HG03354 (cell line): ENCODE data around the gene ATP6V1F.
A peak's percentile ranks its signal among the peaks of the same experiment; 100 is the strongest.
"Not testable (repeated sequence)": the region's sequence is repeated elsewhere in the genome, so short reads cannot be mapped to it uniquely, and the experiment has no call there.

ENCODE experiments used
- ATAC-seq: cut with Tn5 transposase; IDR thresholded peaks from one replicate; pipeline ENCODE4 v1.9.1; 2021; ENCODE audit warnings: mild to moderate bottlenecking; ENCODE audit not compliant: unreplicated experiment, poor library complexity, severe bottlenecking

The ATP6V1F gene

DNA sequence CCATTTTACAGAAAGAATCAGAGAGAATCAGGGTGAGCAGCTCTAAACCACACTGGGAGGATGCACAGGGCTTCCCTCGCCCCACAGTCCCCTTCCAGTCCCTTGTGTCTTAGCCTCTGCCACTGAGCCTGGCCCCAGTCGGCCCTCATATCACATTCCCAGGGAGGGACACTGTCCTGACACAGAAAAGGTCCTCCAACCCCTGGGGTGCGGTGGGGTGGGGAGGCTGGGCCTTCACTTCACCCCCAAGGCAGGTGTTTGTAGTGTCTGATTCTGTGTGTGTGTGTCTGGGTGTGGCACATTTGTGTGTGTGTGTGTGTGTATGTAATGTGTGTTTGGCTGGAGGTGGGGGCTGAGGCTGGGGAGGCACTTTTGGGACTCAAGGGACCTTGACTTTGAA, 49.6 kb downstream of the ATP6V1F start:
- no peak for ATAC-seq

DNA sequence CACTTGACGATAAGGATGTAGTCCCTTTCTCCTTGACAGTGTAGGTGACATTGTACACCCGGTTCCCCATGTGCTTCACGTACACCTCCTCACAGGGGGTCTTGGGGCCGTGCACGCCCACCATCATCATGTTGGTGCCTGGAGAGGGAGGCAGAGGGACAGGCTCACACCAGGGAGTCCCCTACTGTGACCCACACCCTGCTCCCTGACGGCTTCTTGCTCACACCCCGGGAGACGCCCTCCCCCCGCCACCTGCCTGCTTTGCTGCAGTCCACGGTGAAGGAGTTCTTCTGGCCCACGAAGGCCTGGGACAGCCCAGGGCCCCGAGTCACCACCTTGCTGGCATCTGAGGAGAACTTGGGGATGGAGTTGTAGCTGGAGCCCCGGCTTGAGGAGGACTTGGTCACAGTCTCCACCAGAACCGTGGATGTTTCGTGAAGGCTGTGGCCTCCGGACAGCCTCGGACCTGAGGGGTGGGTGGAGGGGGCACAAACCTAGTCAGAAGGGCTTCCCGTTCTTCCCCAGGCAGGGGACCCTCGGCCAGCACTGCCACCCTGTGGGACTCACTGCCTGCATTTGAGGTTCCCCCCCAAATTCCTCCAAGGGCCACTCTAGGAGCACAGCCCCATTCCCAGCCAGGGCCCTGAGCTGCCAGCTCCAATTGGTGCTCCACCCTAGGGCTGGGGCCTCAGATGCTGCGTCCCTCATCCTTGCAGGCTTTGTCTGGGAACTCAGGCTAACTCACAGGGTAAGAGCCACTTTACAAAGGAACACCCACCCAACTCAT, 50.2 kb downstream of the ATP6V1F start:
- ATAC-seq = not testable (repeated sequence)

DNA sequence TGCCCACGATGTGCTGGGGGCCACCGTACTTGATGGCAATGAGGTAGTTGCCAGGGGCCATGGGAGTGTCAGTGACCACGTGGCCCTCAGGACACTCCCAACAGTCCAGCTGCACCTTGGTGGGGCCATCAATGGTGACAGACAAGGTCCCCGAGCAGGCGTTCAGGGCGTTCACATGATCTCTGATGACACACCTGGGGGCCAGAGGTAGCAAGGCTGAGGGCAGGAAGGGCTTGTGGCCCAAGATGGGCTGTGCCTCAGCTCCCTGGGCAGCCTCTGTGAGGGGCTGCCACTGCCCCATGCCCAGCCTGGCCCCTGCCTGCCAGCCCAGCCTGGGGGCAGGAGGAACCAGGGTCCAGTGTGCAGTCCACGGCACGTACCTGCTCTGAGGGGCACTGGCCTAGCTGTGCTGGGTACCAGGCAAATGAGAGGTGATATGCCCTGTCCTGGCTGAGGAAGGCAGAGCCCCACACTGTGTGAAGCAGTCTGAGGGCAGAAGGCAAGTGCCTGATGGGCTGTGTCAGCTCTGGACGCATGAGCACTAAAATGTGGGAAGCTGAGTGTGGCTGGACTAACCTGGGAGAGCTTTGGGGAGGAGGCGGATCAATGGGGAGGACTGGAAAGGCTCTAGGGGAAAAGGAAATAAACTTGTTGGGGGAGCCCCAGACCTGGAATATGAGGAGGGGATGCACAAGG, 51.4 kb downstream of the ATP6V1F start:
- ATAC-seq = no peak

DNA sequence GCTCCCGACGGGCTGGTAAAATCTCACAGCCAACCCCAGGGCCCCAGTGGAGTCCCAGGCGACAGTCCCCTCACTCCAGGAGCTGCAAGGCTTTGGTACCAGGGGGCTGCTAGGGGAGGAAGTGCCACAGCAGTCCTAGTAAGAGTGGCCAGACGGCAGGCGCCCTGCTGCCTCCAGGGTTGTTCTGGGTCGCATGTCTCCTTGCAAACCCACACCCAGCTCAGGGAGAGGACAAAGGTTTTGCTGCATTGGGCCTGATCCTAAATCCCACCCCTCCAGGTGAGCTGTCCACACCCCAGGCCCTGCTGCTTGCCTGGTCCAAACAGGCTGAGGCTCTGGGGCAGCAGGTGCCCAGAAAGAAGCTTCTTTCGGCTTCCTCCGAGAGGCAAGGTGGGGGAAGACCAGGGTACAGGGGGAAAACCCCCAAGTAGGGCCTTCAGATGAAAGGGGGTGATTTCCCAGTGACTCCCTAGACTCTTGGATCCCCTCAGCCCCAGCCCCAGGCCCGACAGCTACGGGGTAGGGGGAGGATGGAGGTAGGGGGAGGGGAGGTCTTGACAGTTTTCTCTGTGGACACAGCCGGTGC, 52.0 kb downstream of the ATP6V1F start:
- peak; percentile 50 for ATAC-seq

DNA sequence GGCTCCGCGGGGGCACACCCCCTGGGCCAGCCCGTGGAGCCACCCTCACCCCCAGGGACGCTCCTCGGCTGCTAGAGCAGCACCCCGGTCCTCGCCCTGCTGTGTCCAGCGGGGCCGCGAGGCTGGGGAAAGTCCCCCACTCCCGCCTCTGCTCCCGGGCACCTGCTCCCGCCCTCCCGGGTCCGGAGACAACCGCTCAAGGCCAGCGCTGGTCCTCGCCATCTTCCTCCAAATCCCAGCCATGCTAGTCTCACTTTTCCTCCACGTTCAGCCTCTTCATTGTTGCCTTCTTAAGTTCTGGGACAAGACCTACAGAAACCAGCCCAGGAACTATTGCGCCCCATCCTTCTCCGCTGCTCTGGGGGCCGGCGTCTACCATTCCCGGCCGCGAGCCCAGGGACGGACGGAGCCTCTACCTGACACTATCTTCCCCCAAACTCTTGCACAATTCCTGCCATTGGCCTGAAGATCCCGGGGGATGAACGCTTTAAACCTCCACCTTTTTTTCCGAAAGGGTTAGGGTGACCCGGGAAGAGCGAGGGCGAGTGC, 52.7 kb downstream of the ATP6V1F start:
- ATAC-seq = no peak
